HepG2 (cell line): ENCODE measurements around the gene SMURF2. TPM values are rescaled to one million over a fixed set of nuclear protein-coding genes. Genes with fewer than 3 reads are reported as not detected.

Experiments
- ARHGAP35 ChIP-seq: sonication (generic); formaldehyde crosslinking; IDR thresholded peaks from 2 replicates; pipeline ENCODE4 v1.9.0; 2022; ENCODE audit warnings: mild to moderate bottlenecking, inconsistent platforms, moderate library complexity, missing genetic modification reagents, borderline replicate concordance
- ATAD3A ChIP-seq: sonication (generic); formaldehyde crosslinking; IDR thresholded peaks from 2 replicates; pipeline ENCODE4 v1.4.0; 2020; ENCODE audit warnings: missing genetic modification reagents
- BHLHE40 ChIP-seq: IDR thresholded peaks from 2 replicates; pipeline ENCODE4 v1.6.1; 2011; ENCODE audit warnings: low read length, improper control_type of control experiment
- ETV5 ChIP-seq: IDR thresholded peaks from 2 replicates; pipeline ENCODE4 v1.6.1; 2018; ENCODE audit warnings: missing biosample characterization, missing genetic modification reagents, inconsistent platforms, borderline replicate concordance
- GZF1 ChIP-seq: sonication (generic); formaldehyde crosslinking; IDR thresholded peaks from 2 replicates; pipeline ENCODE4 v1.5.1; 2020; ENCODE audit warnings: mild to moderate bottlenecking, missing genetic modification reagents
- HDAC6 ChIP-seq: fragments of 200-600 bp; sonication (generic); IDR thresholded peaks from 2 replicates; pipeline ENCODE4 v1.7.0; 2017; ENCODE audit warnings: mild to moderate bottlenecking, antibody characterized with exemption, low read length, low read depth
- HNRNPL ChIP-seq: fragments of 200-400 bp; formaldehyde crosslinking; IDR thresholded peaks from 2 replicates; pipeline ENCODE4 v1.6.1; 2017; ENCODE audit warnings: mild to moderate bottlenecking, low read depth, low read length
- KDM5A ChIP-seq: fragments of 200-600 bp; sonication (generic); IDR thresholded peaks from 2 replicates; pipeline ENCODE4 v1.7.0; 2018; ENCODE audit warnings: antibody characterized with exemption, mild to moderate bottlenecking, low read length, borderline replicate concordance
- MIER2 ChIP-seq: IDR thresholded peaks from 2 replicates; pipeline ENCODE4 v1.6.1; 2016; ENCODE audit warnings: missing biosample characterization, missing genetic modification reagents
- NFE2 ChIP-seq: sonication (generic); formaldehyde crosslinking; IDR thresholded peaks from 2 replicates; pipeline ENCODE4 v1.4.0; 2020; ENCODE audit warnings: missing genetic modification reagents
- NFKBIZ ChIP-seq: IDR thresholded peaks from 2 replicates; pipeline ENCODE4 v1.6.1; 2018; ENCODE audit warnings: missing genetic modification reagents, missing compliant biosample characterization
- RARA ChIP-seq: IDR thresholded peaks from 2 replicates; pipeline ENCODE4 v1.6.1; 2016; ENCODE audit warnings: missing genetic modification reagents, missing compliant biosample characterization
- RCOR2 ChIP-seq: IDR thresholded peaks from 2 replicates; pipeline ENCODE4 v1.6.1; 2016; ENCODE audit warnings: missing biosample characterization, missing genetic modification reagents
- SALL2 ChIP-seq: sonication (generic); formaldehyde crosslinking; IDR thresholded peaks from 2 replicates; pipeline ENCODE4 v1.8.1; 2023; ENCODE audit warnings: mild to moderate bottlenecking, missing genetic modification reagents, inconsistent platforms
- ZBTB20 ChIP-seq: sonication (generic); formaldehyde crosslinking; IDR thresholded peaks from 2 replicates; pipeline ENCODE4 v1.8.1; 2023; ENCODE audit warnings: missing genetic modification reagents, low read depth, mild to moderate bottlenecking, borderline replicate concordance
- ZNF3 ChIP-seq: IDR thresholded peaks from 2 replicates; pipeline ENCODE4 v1.7.0; 2017; ENCODE audit warnings: inconsistent platforms
- ZNF30 ChIP-seq: sonication (generic); formaldehyde crosslinking; IDR thresholded peaks from 2 replicates; pipeline ENCODE4 v1.5.0; 2020; ENCODE audit warnings: mild to moderate bottlenecking, missing genetic modification reagents
- ZNF335 ChIP-seq: sonication (generic); formaldehyde crosslinking; IDR thresholded peaks from 2 replicates; pipeline ENCODE4 v1.4.0; 2020; ENCODE audit warnings: missing genetic modification reagents
- ZNF484 ChIP-seq: sonication (generic); formaldehyde crosslinking; IDR thresholded peaks from 2 replicates; pipeline ENCODE4 v1.5.1; 2020; ENCODE audit warnings: mild to moderate bottlenecking, low read depth, missing genetic modification reagents, borderline replicate concordance
- ZNF543 ChIP-seq: sonication (generic); formaldehyde crosslinking; IDR thresholded peaks from 2 replicates; pipeline ENCODE4 v1.4.0; 2020; ENCODE audit warnings: mild to moderate bottlenecking, missing genetic modification reagents
- ZNF652 ChIP-seq: IDR thresholded peaks from 2 replicates; pipeline ENCODE4 v1.6.1; 2016; ENCODE audit warnings: low read depth, borderline replicate concordance
- ZNF670 ChIP-seq: sonication (generic); formaldehyde crosslinking; IDR thresholded peaks from 2 replicates; pipeline ENCODE4 v1.8.0; 2022; ENCODE audit warnings: mild to moderate bottlenecking, missing genetic modification reagents, borderline replicate concordance
- ZNF672 ChIP-seq: sonication (generic); formaldehyde crosslinking; IDR thresholded peaks from 2 replicates; pipeline ENCODE4 v1.8.1; 2022; ENCODE audit warnings: missing genetic modification reagents
- ZSCAN29 ChIP-seq: sonication (generic); formaldehyde crosslinking; conservative IDR thresholded peaks from 2 replicates; pipeline ENCODE4 v1.4.0; 2020; ENCODE audit warnings: mild to moderate bottlenecking, missing genetic modification reagents
- polyA plus RNA-seq, 8 experiments: library from polyadenylated mRNA; depleted of rRNA in 3 of 8; stranded (reverse) in 7 of 8; unstranded in 1 of 8; fragments of >200 nt; fragmentation: Illumina TruSeq in 4 of 8; extraction: Trizol in 4 of 8; gene quantifications; 2 replicates each; pipeline versions ENCODE4 v1.2.1 to v1.2.3, GENCODE V29; 2011 to 2016; ENCODE audit warnings: low read depth in 4 of 8, missing spikeins in 1 of 8, mixed read lengths in 1 of 8; ENCODE audit not compliant: insufficient read depth in 1 of 8
- total RNA-seq, 5 experiments: library from RNA; depleted of rRNA; stranded (reverse); fragments of >200 nt; fragmentation: Illumina TruSeq; extraction: Trizol; gene quantifications; 2 replicates each; pipeline ENCODE4 v1.2.3, GENCODE V29; 2016; ENCODE audit warnings: low read depth in 1 of 5
- TF ChIP-seq, protein P1 (sequence below): sonication (generic); formaldehyde crosslinking; IDR thresholded peaks from 2 replicates; pipeline ENCODE4 v1.4.0; 2020; ENCODE audit warnings: mild to moderate bottlenecking, low read depth, missing genetic modification reagents
- TF ChIP-seq, protein P2 (sequence below): sonication (generic); formaldehyde crosslinking; IDR thresholded peaks from 2 replicates; pipeline ENCODE4 v1.4.0; 2020; ENCODE audit warnings: mild to moderate bottlenecking, missing genetic modification reagents
- TF ChIP-seq, protein P3 (sequence below): IDR thresholded peaks from 2 replicates; pipeline ENCODE4 v1.6.1; 2016; ENCODE audit warnings: missing genetic modification reagents, missing compliant biosample characterization
- TF ChIP-seq, protein P4 (sequence below): sonication (generic); formaldehyde crosslinking; IDR thresholded peaks from 2 replicates; pipeline ENCODE4 v1.4.0; 2020; ENCODE audit warnings: mild to moderate bottlenecking, missing genetic modification reagents
- TF ChIP-seq, protein P5 (sequence below): sonication (generic); formaldehyde crosslinking; IDR thresholded peaks from 2 replicates; pipeline ENCODE4 v1.5.0; 2020; ENCODE audit warnings: missing genetic modification reagents

Gene SMURF2
- total and polyA plus RNA-seq, 2 of the 13 experiments (the other 11 are each of a cell fraction or from before 2014, with no cell fraction given) = 14.9 to 24.3 TPM

DNA sequence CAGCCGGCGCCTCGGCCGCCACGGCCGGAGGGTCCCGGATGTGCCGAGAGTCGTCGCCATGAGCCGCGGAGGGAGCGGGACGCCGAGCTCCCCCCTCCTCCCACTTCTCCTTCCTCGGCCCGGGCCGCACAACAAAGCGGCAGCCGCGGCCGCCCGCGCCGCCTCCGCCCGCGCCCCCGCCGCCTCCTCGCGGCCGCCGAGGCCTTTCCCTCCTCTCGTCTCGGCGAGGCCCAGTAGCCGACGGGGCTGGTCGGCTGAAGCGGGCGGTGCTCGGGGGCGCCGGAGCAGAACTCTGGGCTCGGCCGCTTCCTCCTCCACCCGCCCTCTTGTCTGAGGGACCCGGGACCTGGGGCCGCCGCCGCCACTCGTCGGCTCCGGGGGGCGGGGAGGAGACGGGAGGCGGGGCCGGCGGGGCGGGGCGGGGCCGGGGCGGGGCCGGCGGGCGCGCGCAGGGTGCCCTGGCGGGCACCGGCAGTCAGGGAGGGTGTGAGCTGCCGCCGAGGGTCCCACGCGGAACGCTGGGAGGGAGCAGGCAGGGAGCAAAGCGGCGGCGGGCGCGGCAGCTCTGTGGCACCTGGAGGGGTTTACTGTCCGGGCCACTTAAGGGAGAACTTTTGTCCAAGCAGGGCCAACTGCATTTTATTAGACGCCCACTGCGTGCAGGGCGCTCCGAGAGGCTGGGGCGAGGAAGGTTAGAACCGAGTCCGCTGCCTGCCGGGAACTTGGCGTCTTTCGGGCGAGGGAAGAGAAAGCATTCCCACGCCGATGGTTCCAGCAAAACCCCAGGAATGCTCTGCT lies at the start of gene SMURF2 (continued):
- TF ChIP-seq ZNF3 (CRISPR knock-in tag) (no peak), BHLHE40 (no peak), KDM5A (no peak), HDAC6 (no peak), GZF1 (CRISPR knock-in tag) (no peak; the same call in 1 of the 2 replicates), SALL2 (CRISPR knock-in tag) (peak; percentile 57; the same call in 1 of the 2 replicates), ETV5 (CRISPR knock-in tag) (peak; percentile 8; the same call in 1 of the 2 replicates), ZNF672 (CRISPR knock-in tag) (no peak), MIER2 (CRISPR knock-in tag) (no peak), NFKBIZ (CRISPR knock-in tag) (no peak), RCOR2 (CRISPR knock-in tag) (no peak), ZNF543 (no peak), ZNF30 (CRISPR knock-in tag) (no peak), ZSCAN29 (CRISPR knock-in tag) (no peak), HNRNPL (peak; percentile 53; the same call in 1 of the 2 replicates), RARA (CRISPR knock-in tag) (no peak; the same call in 1 of the 2 replicates), ZNF670 (no peak), ARHGAP35 (CRISPR knock-in tag) (no peak), ZNF652 (CRISPR knock-in tag) (no peak), ZBTB20 (peak; percentile 45; the same call in 1 of the 2 replicates), ZNF335 (CRISPR knock-in tag) (no peak), NFE2 (CRISPR knock-in tag) (no peak), ZNF484 (CRISPR knock-in tag) (no peak), ATAD3A (CRISPR knock-in tag) (no peak)
- TF ChIP-seq, protein P1, sequence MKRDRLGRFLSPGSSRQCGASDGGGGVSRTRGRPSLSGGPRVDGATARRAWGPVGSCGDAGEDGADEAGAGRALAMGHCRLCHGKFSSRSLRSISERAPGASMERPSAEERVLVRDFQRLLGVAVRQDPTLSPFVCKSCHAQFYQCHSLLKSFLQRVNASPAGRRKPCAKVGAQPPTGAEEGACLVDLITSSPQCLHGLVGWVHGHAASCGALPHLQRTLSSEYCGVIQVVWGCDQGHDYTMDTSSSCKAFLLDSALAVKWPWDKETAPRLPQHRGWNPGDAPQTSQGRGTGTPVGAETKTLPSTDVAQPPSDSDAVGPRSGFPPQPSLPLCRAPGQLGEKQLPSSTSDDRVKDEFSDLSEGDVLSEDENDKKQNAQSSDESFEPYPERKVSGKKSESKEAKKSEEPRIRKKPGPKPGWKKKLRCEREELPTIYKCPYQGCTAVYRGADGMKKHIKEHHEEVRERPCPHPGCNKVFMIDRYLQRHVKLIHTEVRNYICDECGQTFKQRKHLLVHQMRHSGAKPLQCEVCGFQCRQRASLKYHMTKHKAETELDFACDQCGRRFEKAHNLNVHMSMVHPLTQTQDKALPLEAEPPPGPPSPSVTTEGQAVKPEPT (CRISPR knock-in tag) = no peak
- TF ChIP-seq, protein P2, sequence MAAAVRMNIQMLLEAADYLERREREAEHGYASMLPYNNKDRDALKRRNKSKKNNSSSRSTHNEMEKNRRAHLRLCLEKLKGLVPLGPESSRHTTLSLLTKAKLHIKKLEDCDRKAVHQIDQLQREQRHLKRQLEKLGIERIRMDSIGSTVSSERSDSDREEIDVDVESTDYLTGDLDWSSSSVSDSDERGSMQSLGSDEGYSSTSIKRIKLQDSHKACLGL (CRISPR knock-in tag) = no peak; the same call in 1 of the 2 replicates
- TF ChIP-seq, protein P3, sequence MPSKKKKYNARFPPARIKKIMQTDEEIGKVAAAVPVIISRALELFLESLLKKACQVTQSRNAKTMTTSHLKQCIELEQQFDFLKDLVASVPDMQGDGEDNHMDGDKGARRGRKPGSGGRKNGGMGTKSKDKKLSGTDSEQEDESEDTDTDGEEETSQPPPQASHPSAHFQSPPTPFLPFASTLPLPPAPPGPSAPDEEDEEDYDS (CRISPR knock-in tag) = peak; percentile 69; the same call in 1 of the 2 replicates
- TF ChIP-seq, protein P4, sequence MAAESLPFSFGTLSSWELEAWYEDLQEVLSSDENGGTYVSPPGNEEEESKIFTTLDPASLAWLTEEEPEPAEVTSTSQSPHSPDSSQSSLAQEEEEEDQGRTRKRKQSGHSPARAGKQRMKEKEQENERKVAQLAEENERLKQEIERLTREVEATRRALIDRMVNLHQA (CRISPR knock-in tag) = no peak
- TF ChIP-seq, protein P5, sequence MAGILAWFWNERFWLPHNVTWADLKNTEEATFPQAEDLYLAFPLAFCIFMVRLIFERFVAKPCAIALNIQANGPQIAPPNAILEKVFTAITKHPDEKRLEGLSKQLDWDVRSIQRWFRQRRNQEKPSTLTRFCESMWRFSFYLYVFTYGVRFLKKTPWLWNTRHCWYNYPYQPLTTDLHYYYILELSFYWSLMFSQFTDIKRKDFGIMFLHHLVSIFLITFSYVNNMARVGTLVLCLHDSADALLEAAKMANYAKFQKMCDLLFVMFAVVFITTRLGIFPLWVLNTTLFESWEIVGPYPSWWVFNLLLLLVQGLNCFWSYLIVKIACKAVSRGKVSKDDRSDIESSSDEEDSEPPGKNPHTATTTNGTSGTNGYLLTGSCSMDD (CRISPR knock-in tag) = no peak
